Loucy (cell line): ENCODE data around the gene AMZ2.
"Not testable (repeated sequence)": the region's sequence is repeated elsewhere in the genome, so short reads cannot be mapped to it uniquely, and the experiment has no call there.

Experiments
- EZH2phosphoT487 ChIP-seq: fragments of 200-600 bp; IDR thresholded peaks from 2 replicates; pipeline ENCODE4 v1.6.1; 2018; ENCODE audit warnings: antibody characterized with exemption, mild to moderate bottlenecking, moderate library complexity, borderline replicate concordance
- TF ChIP-seq, protein P1 (sequence below): fragments of 200-600 bp; sonication (generic); conservative IDR thresholded peaks from 2 replicates; pipeline ENCODE4 v1.5.1; 2014; ENCODE audit warnings: mild to moderate bottlenecking, antibody characterized with exemption, low read length

DNA sequence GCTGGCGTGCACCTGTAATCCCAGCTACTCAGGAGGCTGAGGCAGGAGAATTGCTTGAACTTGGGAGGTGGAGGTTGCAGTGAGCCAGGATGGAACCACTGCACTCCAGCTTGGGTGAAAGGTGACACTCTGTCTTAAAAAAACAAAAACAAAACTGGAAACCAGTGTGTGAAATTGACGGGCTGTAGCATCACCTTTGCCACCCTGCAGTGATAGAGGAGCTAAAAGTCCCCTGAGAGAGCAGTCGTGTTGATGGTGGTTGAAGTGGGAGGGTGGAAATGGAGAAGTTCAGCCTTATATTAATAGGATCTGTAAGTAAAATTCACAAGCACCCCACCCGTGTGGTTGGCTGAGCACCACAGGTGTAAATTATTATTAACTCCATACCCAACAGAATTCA, 22.8 kb upstream of the AMZ2 start:
- TF ChIP-seq, protein P1, sequence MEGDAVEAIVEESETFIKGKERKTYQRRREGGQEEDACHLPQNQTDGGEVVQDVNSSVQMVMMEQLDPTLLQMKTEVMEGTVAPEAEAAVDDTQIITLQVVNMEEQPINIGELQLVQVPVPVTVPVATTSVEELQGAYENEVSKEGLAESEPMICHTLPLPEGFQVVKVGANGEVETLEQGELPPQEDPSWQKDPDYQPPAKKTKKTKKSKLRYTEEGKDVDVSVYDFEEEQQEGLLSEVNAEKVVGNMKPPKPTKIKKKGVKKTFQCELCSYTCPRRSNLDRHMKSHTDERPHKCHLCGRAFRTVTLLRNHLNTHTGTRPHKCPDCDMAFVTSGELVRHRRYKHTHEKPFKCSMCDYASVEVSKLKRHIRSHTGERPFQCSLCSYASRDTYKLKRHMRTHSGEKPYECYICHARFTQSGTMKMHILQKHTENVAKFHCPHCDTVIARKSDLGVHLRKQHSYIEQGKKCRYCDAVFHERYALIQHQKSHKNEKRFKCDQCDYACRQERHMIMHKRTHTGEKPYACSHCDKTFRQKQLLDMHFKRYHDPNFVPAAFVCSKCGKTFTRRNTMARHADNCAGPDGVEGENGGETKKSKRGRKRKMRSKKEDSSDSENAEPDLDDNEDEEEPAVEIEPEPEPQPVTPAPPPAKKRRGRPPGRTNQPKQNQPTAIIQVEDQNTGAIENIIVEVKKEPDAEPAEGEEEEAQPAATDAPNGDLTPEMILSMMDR, result not testable (repeated sequence)
- not testable (repeated sequence) for TF ChIP-seq EZH2phosphoT487
